Measurements from ENCODE around the gene PCDHAC2. TPM values are rescaled to one million over a fixed set of nuclear protein-coding genes. Genes with fewer than 3 reads are reported as not detected.

PCDHAC2 gene
- total and polyA plus RNA-seq, 10 donors = 0.15 to 7.9 (median 3.1) TPM

- Histone ChIP-seq H3K4me3 (peak overlapping the region; percentile 25 to 70 (median 38)), H3K4me1 (peaks cover 4 to 19% (median 11%) of the 10 kb centered on the region in 6 donors), H3K36me3 (no peaks in the 10 kb centered on the region), H3K27me3 (replicated peaks in 1 of 7) (peaks cover 0 to 77% (median 27%) of the 10 kb centered on the region in 7 donors), H3K27ac (peak overlapping the region in 5 of 8 donors; percentile 2 to 57 (median 27)), H3K9me3 (peaks cover 0 to 28% (median 0%) of the 10 kb centered on the region in 8 donors)
- TF ChIP-seq CTCF (IDR thresholded peaks at IDR 0.05 in 8 of 11, conservative IDR thresholded peaks at IDR 0.05 in 3 of 11) (peak in 10 of 11 experiments; percentile 32 to 81 (median 65)), POLR2AphosphoS5 (IDR thresholded peaks at IDR 0.05) (peak in 2 of 3 donors; percentile 44 to 59), POLR2A (IDR thresholded peaks at IDR 0.05) (no peak)
- 4 to 10% (median 5%) methylated on average over 28 to 74 of the region's 74 CpGs for WGBS, 5 donors
- peak; percentile 83 for DNase-seq
- intact Hi-C loops (cut with DNase I; ENCODE audit: low total_unique reads) = loop anchor here (2.0 kb wide), 1 partner anchor 110 kb away; no protein-coding TSS in a partner anchor
Observed at GRCh38 chr5:140926443-140927227, 39.6 kb upstream of the PCDHAC2 start.

GRCh38 chr5:140927228-140927573 lies 39.1 kb upstream of the PCDHAC2 start:
- intact Hi-C loops (cut with DNase I; ENCODE audit: low total_unique reads) = loop anchor here (2.0 kb wide), 1 partner anchor 110 kb away; no protein-coding TSS in a partner anchor
- TF ChIP-seq POLR2A (IDR thresholded peaks at IDR 0.05) = no peak
- TF ChIP-seq CTCF (IDR thresholded peaks at IDR 0.05 in 8 of 11, conservative IDR thresholded peaks at IDR 0.05 in 3 of 11) = no peak
- no peak for TF ChIP-seq POLR2AphosphoS5 (IDR thresholded peaks at IDR 0.05)
- Histone ChIP-seq H3K36me3 (no peaks in the 10 kb centered on the region), H3K27me3 (replicated peaks in 1 of 7) (peaks cover 0 to 76% (median 27%) of the 10 kb centered on the region in 7 donors), H3K4me3 (peak overlapping the region; percentile 25 to 70 (median 38)), H3K9me3 (peaks cover 0 to 28% (median 0%) of the 10 kb centered on the region in 8 donors), H3K27ac (peak overlapping the region in 3 of 8 donors; percentile 27 to 57 (median 55)), H3K4me1 (peaks cover 4 to 19% (median 11%) of the 10 kb centered on the region in 6 donors)
- DNase-seq = no peak
- WGBS, 5 donors = 12 to 32% (median 15%) methylated on average over 17 to 26 of the region's 26 CpGs

GRCh38 chr5:140934964-140935606 lies 31.2 kb upstream of the PCDHAC2 start:
- H3K36me3 ChIP-seq = no peaks in the 10 kb centered on the region
- intact Hi-C loops (cut with DNase I; ENCODE audit: low total_unique reads) = no loop called here
- TF ChIP-seq POLR2AphosphoS5 (IDR thresholded peaks at IDR 0.05) = no peak
- no peak for TF ChIP-seq POLR2A (IDR thresholded peaks at IDR 0.05)
- TF ChIP-seq CTCF (IDR thresholded peaks at IDR 0.05 in 8 of 11, conservative IDR thresholded peaks at IDR 0.05 in 3 of 11) = no peak
- no peak overlapping the region for H3K27ac ChIP-seq
- WGBS, 5 donors = 78 to 87% (median 81%) methylated on average over 4 of the region's 4 CpGs
- H3K27me3 ChIP-seq (replicated peaks in 1 of 7) = peaks cover 0 to 4% (median 0%) of the 10 kb centered on the region in 7 donors
- DNase-seq = no peak
- H3K4me1 ChIP-seq = no peaks in the 10 kb centered on the region
- H3K9me3 ChIP-seq = peaks cover 0 to 4% (median 0%) of the 10 kb centered on the region in 8 donors
- no peak overlapping the region for H3K4me3 ChIP-seq

GRCh38 chr5:140946578-140946977 lies 19.7 kb upstream of the PCDHAC2 start:
- peaks cover 0 to 23% (median 17%) of the 10 kb centered on the region in 8 donors for H3K9me3 ChIP-seq
- 35 to 62% (median 55%) methylated on average over 2 of the region's 2 CpGs for WGBS, 5 donors
- DNase-seq = no peak
- TF ChIP-seq POLR2A (IDR thresholded peaks at IDR 0.05) (no peak), CTCF (IDR thresholded peaks at IDR 0.05 in 8 of 11, conservative IDR thresholded peaks at IDR 0.05 in 3 of 11) (no peak), POLR2AphosphoS5 (IDR thresholded peaks at IDR 0.05) (no peak)
- no peak overlapping the region for H3K4me3 ChIP-seq
- H3K36me3 ChIP-seq = no peaks in the 10 kb centered on the region
- intact Hi-C loops (cut with DNase I; ENCODE audit: low total_unique reads) = no loop called here
- H3K27me3 ChIP-seq (replicated peaks in 1 of 7) = peaks cover 0 to 8% (median 0%) of the 10 kb centered on the region in 7 donors
- no peak overlapping the region for H3K27ac ChIP-seq
- H3K4me1 ChIP-seq = no peaks in the 10 kb centered on the region

All from spleen (tissue), 11 donors.